ENCODE measurements around the gene DPY30.
"Not testable (repeated sequence)": the region's sequence is repeated elsewhere in the genome, so short reads cannot be mapped to it uniquely, and the experiment has no call there.

Gene DPY30

DNA sequence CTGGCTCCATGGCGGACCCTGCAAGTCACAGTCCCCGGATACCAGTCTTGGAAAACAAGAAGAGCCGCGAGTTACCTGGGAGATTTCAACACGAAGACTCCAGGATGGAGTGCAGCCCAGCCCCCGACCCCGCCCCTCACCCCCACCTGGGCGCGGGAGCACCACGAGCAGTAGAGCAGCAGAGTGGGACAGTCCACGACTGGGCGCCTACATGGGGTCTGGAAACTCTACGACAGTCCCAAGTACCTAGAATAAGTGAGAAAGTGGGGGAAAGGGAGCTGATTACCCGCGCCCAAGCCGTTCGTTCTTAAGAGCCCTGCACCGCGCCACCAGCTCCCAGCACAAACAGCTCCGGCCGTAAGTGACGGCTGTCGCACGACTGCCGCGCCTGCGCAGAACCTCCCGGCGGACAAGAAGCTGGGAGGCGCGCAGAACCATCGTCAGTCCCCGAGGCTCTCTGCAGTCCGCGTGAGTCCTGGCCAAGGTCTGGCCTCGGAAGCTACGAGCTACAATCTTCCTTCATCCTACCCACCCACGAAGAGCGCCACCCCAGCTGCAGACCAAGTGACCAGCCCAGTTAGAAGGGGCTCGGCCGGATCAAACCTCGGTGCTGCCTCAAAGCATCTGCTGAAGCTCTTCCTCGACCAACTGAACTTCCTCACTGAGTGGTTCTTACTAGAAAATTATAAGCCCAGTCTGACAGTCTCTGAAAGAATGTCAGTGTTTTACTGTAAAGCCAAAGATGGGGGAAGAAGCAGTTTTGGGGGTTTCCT, at the start of gene DPY30:
Gene DPY30, minus strand, starts transcription at position 359 of the 773 bp plus-strand sequence. Its CDS starts 349 bp downstream, at position 10.
- DNase-seq (ENCODE audit: low read depth in 2 of 2), result peak; percentile 82 to 84

GRCh38 chr2:32074134-32074506, 34.5 kb upstream of the DPY30 start:
- DNase-seq (ENCODE audit: low read depth in 2 of 2), result no peak

GRCh38 chr2:32067549-32067948, 27.9 kb upstream of the DPY30 start:
- DNase-seq (ENCODE audit: low read depth in 2 of 2), result no peak

- no peak for DNase-seq (ENCODE audit: low read depth in 2 of 2)
Observed at GRCh38 chr2:32064713-32065112, 25.1 kb upstream of the DPY30 start.

DNA sequence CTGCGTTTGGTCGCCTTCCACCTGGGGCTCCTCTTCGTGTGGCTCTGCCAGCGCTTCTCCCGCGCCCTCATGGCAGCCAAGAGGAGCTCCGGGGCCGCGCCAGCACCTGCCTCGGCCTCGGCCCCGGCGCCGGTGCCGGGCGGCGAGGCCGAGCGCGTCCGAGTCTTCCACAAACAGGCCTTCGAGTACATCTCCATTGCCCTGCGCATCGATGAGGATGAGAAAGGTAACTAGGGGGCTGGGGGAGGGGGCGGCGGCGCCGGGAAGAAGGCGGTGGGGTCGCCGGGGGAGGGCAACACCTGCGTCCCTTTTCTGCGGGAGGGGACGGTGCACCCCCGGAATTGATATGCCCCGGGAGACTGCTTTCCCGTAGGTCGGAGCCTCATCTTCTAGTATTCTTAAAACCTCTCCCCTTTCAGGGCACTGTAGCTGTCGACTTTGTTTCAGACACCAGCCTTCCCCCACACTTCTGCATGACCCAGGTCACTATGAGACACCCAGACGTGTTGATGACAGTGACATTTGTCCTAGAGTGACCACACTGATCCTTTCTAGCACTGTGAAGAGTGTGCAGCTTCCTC, 24.5 kb upstream of the DPY30 start:
- no peak for DNase-seq (ENCODE audit: low read depth in 2 of 2)

DNA sequence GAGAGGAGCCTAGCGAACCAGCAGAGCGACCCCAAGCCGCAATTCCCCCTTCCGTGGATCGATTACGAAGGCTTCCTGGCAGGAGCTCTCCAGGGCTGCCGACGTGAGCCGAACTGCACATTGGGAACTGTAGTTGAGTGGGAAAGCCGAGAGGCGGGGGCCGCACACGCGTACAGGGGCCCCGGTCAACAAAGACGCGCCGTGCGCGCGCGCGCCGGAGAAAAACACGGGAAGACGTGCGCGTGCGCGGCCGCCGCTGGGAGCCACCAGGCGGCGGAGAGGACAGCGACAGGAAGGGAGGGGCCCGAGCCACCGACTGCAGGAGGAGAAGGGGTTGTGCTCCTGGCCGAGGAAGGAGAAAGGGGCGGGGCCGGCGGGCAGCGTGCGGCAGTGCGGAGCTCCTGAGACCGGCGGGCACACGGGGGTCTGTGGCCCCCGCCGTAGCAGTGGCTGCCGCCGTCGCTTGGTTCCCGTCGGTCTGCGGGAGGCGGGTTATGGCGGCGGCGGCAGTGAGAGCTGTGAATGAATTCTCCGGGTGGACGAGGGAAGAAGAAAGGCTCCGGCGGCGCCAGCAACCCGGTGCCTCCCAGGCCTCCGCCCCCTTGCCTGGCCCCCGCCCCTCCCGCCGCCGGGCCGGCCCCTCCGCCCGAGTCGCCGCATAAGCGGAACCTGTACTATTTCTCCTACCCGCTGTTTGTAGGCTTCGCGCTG, 23.9 kb upstream of the DPY30 start, which contains the start of gene SPAST:
Gene SPAST, plus strand, starts transcription at position 247 of the 711 bp plus-strand sequence. Its CDS starts 276 bp downstream, at position 523.
- DNase-seq (ENCODE audit: low read depth in 2 of 2), result peak; percentile 95 to 96

- DNase-seq (ENCODE audit: low read depth in 2 of 2), result no peak
Observed at GRCh38 chr2:32061973-32062861, 22.6 kb upstream of the DPY30 start.

DNA sequence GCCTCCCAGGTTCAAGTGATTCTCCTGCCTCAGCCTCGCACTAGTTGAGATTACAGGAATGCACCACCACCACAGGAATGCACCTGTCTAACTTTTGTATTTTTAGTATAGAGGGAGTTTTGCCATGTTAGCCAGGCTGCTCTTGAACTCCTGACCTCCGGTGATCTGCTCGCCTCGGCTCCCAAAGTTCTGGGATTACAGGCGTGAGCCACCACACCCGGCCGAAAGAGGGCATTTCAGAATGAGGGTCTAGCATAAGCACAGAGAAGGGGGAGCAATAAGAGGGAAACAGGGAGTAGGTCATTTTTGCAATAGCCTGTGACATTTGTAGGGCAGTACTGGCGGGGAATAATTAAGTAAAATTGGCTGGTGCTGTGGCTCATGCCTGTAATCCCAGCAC, 21.8 kb upstream of the DPY30 start:
- DNase-seq (ENCODE audit: low read depth in 2 of 2), result no peak

DNA sequence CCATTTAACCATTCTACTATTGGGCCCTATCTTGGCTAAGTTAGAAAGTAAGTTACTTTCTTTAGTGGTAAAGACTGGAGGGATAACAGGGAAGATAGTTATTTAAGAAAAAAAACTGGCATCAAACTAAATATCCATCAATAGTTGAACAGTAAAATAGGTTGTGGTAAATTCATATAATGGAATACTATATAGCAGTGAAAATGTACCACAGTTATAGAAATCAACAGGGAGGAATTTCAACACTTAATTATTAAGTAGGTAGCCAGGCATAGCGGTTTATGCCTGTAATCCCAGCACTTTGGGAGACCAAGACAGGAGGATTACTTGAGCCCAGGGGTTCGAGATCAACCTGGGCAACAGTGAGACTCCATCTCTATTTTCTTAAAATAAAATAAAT, 20.7 kb upstream of the DPY30 start:
- no peak for DNase-seq (ENCODE audit: low read depth in 2 of 2)

DNA sequence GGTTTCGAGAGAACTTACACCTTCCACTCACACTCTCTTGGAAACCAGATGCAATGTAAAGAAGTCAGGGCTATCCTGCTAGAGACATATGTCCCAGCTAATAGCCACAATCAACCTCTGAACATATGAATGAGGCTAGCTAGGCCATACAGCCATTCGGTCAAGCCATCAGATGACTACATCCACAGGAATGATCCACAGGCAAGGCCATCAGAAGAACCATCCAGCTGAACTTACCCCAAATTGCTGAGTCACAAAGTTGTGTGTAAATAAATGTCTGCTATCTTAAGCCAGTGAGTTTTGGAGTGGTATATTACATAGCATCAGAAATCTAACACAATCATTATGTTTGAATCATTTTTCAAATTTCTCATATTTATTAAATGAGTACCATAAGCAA, 18.5 kb upstream of the DPY30 start:
- DNase-seq (ENCODE audit: low read depth in 2 of 2), result no peak

DNA sequence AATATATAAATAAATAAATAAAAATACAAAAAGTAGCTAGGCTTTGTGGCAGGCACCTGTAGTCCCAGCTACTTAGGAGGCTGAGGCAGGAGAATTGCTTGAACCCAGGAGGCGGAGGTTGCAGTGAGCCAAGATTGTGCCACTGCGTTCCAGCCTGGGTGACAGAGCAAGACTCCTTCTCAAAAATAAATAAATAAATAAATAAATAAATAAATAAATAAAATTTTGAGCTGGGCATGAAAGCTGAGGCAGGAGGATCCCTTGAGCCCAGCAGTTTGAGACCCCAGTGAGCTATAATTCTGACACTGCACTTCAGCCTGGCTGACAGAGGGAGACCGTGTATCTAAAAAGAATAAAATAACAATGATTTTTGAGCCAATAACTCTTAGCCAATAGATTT, 15.0 kb upstream of the DPY30 start:
- DNase-seq (ENCODE audit: low read depth in 2 of 2), result not testable (repeated sequence)

DNA sequence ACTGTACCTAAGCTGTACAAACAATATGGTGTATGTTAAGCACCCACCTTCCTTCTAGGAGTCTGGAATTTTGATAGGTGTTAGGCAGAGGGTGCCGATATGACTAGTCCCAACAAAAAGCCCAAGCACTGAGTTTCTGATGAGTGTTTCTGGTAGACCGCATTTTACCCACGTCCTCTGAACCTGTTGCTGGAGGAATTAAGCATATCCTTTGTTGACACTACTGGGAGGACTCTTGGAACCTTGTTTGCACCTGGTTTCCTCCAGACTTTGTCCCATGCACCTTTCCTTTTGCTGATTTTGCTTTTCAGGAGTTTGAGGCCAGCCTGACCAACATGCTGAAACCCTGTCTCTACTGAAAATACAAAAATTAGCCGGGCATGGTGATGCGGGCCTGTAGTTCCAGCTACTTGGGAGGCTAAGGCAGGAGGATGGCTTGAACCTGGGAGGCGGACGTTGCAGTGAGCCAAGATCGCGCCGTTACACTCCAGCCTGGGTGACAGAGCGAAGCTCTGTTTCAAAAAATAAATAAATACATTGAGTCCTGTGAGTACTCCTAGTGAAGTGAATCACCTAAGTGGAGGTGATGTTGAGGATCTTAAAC, 12.3 kb upstream of the DPY30 start:
- no peak for DNase-seq (ENCODE audit: low read depth in 2 of 2)

DNA sequence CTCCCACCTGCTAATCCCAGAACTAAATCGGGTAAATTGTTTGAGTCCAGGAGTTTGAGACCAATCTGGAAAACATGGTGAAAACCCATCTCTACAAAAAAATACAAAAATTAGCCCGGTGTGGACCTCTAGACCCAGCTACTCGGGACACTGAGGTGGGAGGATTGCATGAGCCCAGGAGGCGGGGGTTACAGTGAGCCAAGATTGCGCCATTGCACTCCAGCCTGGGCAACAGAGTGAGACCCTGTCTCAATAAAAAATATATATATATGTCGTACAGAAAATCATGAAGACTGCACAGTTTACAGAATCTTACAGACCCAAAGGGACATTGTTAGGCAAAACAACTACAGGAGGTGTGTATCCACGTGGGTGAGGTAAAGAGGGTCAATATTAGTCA, 4.0 kb upstream of the DPY30 start:
- no peak for DNase-seq (ENCODE audit: low read depth in 2 of 2)

GRCh38 chr2:32034198-32034887, 5.3 kb downstream of the DPY30 start:
- DNase-seq (ENCODE audit: low read depth in 2 of 2), result not testable (repeated sequence)

DNA sequence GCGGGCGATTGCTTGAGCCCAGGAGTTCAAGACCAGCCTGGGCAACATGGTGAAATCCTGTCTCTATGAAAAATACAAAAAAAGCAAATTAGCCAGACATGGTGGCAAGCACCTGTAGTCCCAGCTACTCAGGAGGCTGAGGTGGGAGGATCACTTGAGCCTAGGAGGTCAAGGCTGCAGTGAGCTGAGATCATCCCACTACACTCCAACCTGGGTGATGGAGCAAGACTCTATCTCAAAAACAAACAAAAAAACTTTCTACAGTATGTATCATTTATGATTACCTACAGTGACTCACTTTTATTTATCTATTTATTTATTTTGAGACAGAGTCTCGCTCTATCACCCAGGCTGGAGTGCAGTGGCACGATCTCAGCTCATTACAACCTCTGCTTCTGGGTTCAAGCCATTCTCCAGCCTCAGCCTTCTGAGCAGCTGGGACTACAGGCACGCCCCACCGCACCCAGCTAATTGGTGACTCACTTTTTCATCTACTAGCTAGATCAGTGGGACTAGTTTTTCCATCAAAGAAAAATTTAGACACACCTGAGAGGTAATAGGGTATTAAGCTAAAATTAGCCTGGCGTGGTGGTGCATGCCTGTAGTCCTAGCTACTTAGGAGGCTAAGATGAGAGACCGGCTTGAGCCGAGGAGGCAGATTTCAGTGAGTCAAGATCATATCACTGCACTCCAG, 20.7 kb downstream of the DPY30 start:
- not testable (repeated sequence) for DNase-seq (ENCODE audit: low read depth in 2 of 2)

DNA sequence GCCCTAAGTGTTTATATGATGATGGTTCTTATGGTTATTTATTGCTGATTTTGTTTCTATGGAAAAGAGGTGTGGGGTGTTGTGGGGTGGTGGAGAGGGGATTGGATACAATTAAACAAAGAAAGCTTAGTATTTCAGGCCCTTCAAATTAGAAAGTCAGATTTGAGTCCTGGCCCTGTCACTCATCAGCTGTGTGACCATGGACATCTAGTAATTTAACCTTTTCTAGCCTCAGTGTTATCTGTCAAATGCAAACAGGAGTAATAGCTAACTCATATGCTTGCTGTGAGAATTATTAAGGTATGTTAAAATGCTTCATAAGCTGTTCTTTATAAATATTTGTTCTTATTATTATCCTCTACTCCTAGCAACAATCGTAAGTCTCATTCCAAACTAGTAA, 26.7 kb downstream of the DPY30 start:
- DNase-seq (ENCODE audit: low read depth in 2 of 2), result no peak

DNA sequence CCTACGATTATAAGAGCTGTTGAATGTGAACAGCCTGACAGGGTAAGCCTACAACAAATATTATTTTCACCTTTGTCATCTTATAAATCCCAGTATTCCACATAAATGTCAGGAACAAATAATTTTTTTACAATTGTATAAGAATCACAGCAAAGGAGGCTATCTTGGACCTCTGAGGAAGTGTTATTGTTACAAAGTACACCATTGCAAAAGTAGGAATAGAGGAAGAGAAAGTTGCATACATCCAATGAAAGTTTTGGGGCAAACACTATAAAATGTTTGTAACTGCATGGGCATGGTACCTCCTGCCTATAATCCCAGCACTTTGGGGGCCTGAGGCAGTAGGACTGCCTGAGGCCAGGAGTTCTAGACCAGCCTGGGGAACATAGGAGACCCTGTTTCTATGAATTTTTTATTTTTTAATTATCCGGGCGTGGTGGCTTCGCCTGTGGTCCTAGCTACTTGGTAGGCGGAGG, 28.1 kb downstream of the DPY30 start:
- no peak for DNase-seq (ENCODE audit: low read depth in 2 of 2)

DNA sequence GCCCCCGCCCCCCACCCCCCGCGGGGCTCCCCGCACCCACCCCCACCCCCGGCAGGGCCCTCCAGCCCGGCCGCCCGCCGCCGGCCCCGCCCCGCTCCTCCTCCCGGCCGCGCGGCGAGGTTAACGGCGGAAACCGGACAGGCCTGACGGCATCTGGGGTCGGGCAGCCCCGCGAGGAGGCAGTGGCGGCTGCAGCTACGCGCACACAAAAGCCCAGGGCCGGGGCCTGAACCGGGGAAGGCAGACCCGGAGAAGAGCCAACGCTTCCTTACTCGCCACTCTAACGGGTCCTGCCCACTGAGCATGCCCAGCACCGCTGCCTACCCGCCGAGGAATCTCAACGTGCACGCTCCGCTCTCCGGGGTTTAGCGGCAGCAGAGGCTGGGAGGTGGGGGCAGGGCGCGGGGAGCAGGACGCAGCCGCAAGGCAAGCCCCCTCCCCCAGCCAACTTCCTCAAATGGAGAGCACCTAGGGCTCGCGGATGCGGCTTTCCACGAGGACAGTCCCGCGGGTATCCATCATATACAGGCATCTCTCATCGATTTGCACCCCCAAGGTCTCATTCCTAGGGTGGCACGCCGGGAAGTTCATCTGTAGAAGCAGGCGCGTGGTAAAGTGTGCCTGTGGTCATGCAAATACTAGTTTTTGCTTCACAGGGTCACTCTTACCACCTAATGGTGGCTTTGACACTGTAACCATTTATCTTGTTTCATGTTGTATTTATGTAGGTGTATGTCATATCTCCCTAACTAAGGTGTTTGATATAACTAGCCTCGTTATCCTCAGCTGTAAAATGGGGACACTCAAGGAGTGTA, 28.7 kb downstream of the DPY30 start, which contains the start of gene MEMO1:
Gene MEMO1, minus strand, starts transcription at position 339 of the 815 bp plus-strand sequence. CDS start 761 bp downstream, outside the sequence.
- peak; percentile 90 to 93 for DNase-seq (ENCODE audit: low read depth in 2 of 2)

DNA sequence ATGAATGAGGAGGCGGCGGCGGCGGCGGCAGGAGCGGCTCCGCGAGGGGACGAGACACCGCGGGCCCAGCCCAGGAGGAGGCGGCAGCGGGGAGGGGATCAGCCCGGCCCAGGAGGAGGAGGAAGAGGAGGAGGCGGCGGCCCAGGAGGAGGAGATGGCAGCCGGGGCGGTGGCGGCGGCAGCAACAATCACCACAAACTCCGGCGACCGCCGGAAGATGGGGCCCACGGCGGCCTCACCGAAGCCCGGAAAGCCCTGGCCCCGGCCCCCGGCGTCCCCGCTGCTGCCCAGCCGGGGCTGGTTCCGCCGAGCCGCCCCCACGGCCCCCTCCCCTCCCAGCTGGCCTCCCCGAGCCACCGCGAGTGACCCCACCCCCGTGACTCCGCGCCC, 29.3 kb downstream of the DPY30 start:
- DNase-seq (ENCODE audit: low read depth in 2 of 2), result peak; percentile 44 to 46

Data from stimulated activated CD4-positive, alpha-beta T cell treated with anti-CD3 and anti-CD28 coated beads, Interleukin-15, amount 100 ng/mL, for 48 hours (primary cell).